WERI-Rb-1 (cell line): Measurements from ENCODE around the gene FOXP3.

Experiments
- DNase-seq: peaks from one replicate; pipeline ENCODE4 v3.0.0-alpha.2; 2020
- H3K27ac ChIP-seq: fragments of 250-450 bp; sonication (Bioruptor Pico); 2 replicates; pipeline ENCODE4 v1.5.1; 2020; ENCODE audit warnings: mild to moderate bottlenecking, moderate library complexity
- H3K27me3 ChIP-seq: fragments of 250-450 bp; sonication (Bioruptor Pico); 2 replicates; pipeline ENCODE4 v1.5.1; 2021; ENCODE audit warnings: mild to moderate bottlenecking, low read depth, moderate library complexity; ENCODE audit not compliant: insufficient read depth, severe bottlenecking
- H3K36me3 ChIP-seq: fragments of 250-450 bp; sonication (Bioruptor Pico); 2 replicates; pipeline ENCODE4 v1.5.1; 2020; ENCODE audit warnings: mild to moderate bottlenecking, moderate library complexity
- H3K4me3 ChIP-seq: 2 replicates; pipeline ENCODE4 v1.5.1; 2011; ENCODE audit warnings: low read depth, mild to moderate bottlenecking, control low read depth, low read length
- H3K9me3 ChIP-seq: fragments of 250-450 bp; sonication (Bioruptor Pico); 2 replicates; pipeline ENCODE4 v1.5.1; 2021; ENCODE audit warnings: mild to moderate bottlenecking, moderate library complexity; ENCODE audit not compliant: severe bottlenecking
- CTCF ChIP-seq: IDR thresholded peaks from 2 replicates; pipeline ENCODE4 v1.5.1; 2011; ENCODE audit warnings: low read depth, mild to moderate bottlenecking, control low read depth, inconsistent platforms, low read length

Gene FOXP3

GRCh38 chrX:49228185-49228584, 36.3 kb downstream of the FOXP3 start:
- no peaks in the 10 kb centered on the region for H3K27me3 ChIP-seq
- no peaks in the 10 kb centered on the region for H3K9me3 ChIP-seq
- DNase-seq, result no peak
- peaks cover 18% of the 10 kb centered on the region for H3K36me3 ChIP-seq
- TF ChIP-seq CTCF, result no peak
- no peak overlapping the region for H3K4me3 ChIP-seq
- H3K27ac ChIP-seq, result no peak overlapping the region

GRCh38 chrX:49227726-49228125, 36.8 kb downstream of the FOXP3 start:
- Histone ChIP-seq H3K27ac (no peak overlapping the region), H3K27me3 (no peaks in the 10 kb centered on the region), H3K36me3 (peaks cover 18% of the 10 kb centered on the region), H3K4me3 (no peak overlapping the region), H3K9me3 (no peaks in the 10 kb centered on the region)
- TF ChIP-seq CTCF, result no peak
- no peak for DNase-seq

- no peaks in the 10 kb centered on the region for H3K27me3 ChIP-seq
- no peak for TF ChIP-seq CTCF
- DNase-seq, result no peak
Observed at GRCh38 chrX:49226946-49227345, 37.6 kb downstream of the FOXP3 start.

GRCh38 chrX:49225858-49226257, 38.7 kb downstream of the FOXP3 start:
- Histone ChIP-seq H3K36me3 (peaks cover 18% of the 10 kb centered on the region), H3K27me3 (no peaks in the 10 kb centered on the region), H3K9me3 (no peaks in the 10 kb centered on the region), H3K27ac (no peak overlapping the region), H3K4me3 (no peak overlapping the region)
- TF ChIP-seq CTCF, result no peak
- no peak for DNase-seq

More at GRCh38 chrX:49226946-49227345, 37.6 kb downstream of the FOXP3 start:
- Histone ChIP-seq H3K4me3 (no peak overlapping the region), H3K9me3 (no peaks in the 10 kb centered on the region), H3K36me3 (peaks cover 18% of the 10 kb centered on the region), H3K27ac (no peak overlapping the region)

- no peak for TF ChIP-seq CTCF
- no peaks in the 10 kb centered on the region for H3K9me3 ChIP-seq
- peaks cover 5% of the 10 kb centered on the region for H3K27me3 ChIP-seq
- H3K36me3 ChIP-seq, result peaks cover 20% of the 10 kb centered on the region
- H3K4me3 ChIP-seq, result no peak overlapping the region
- no peak overlapping the region for H3K27ac ChIP-seq
- no peak for DNase-seq
Observed at GRCh38 chrX:49221868-49222267, 42.6 kb downstream of the FOXP3 start.

GRCh38 chrX:49220100-49220499, 44.4 kb downstream of the FOXP3 start:
- Histone ChIP-seq H3K27me3 (peaks cover 5% of the 10 kb centered on the region), H3K36me3 (peaks cover 24% of the 10 kb centered on the region), H3K9me3 (no peaks in the 10 kb centered on the region), H3K27ac (no peak overlapping the region), H3K4me3 (no peak overlapping the region)
- TF ChIP-seq CTCF, result no peak
- DNase-seq, result no peak
